ENCODE results near the gene TENM4. TPM values are rescaled to one million over a fixed set of nuclear protein-coding genes. Genes with fewer than 3 reads are reported as not detected.
"Not testable (repeated sequence)": the region's sequence is repeated elsewhere in the genome, so short reads cannot be mapped to it uniquely, and the experiment has no call there.

TENM4 gene
- total RNA-seq, 1 donor from 2014 or later, result 2.9 TPM

DNA sequence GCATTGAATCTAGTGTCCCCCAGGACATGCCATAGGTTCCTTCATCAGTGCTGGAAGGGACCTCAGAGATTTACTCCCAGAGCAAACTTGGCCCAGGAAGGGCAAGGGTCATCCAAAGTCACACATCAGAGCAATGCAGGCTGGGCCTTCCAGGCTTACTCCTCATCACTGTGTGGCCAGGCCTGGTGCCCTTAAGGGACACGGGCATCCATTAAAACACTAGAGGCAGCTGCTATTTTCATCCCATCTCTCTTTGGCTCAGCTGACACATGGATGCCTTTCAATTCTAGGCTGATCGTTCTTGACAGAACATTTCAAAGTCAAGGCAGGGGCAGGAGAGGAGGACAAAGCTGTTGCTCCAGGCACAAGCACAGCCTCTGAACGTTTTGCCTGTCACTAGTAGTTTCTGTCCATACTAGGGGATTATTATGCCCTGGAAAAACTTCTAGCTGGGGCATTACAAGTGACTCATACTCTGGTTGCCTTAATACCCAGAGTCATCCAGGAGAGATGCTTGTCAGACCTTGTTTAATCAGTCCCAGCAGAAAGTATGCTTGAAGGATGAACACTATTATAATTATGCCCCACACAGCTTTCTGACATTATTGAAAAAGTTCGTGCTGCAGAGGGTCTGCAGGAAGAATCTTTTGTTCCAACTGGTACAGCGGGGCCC is 240.3 kb downstream of the TENM4 start:
- no peak for DNase-seq

DNA sequence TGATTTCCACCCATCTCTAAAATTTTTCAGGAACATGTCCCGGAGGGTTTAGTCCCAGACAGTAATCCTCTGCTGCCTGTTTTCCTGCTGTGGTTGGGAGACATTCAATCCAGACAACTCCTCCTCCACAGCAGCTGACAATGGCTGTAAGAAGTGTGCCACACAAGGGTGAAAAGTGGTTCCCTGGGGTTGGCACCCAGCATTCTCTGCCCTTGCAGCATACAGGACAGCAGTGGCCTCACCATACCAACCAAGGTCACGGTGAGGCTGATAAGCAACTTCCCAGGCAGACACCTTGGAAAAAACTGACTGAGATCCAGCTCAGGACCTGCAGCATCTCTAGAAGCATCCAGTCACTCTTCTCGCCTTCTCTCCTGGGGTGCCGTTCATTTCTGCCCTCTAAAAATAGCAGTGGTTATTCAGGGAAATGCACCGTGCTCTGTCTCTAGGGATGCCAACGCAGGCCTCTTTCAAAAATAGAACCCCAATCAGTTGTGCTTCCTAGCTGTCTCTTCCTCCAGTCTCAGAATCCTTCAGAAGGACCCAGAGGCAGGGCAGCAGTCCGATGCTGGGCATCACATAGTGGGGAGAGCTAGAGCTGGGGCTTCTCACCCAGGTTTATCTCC is 241.0 kb downstream of the TENM4 start:
- no peak for DNase-seq

DNA sequence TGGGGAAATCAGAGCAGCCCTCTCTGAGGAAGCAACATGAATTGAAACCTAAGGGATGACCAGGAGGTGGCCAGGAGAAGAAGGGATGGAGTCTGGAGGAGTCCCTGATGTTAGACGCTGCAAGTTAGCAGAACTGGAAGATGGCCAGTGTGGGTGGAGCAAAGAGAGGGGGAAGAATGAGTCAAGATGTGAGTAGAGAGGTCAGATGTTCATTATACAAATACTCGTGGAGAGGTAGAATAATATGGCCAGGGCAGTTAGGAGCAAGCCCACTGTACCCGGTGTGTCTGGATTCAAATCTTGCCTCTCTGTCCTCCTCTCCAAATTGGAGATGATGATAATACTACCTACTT is 242.0 kb downstream of the TENM4 start:
- no peak for DNase-seq

- no peak for DNase-seq
These were observed 242.5 kb downstream of the TENM4 start for GRCh38 chr11:79198203-79198897.

- no peak for DNase-seq
These were observed 243.9 kb downstream of the TENM4 start for GRCh38 chr11:79196950-79197349.

- no peak for DNase-seq
These were observed 245.6 kb downstream of the TENM4 start for GRCh38 chr11:79195209-79195608.

- no peak for DNase-seq
These were observed 247.0 kb downstream of the TENM4 start for GRCh38 chr11:79193663-79194310.

GRCh38 chr11:79192836-79193235 is 248.0 kb downstream of the TENM4 start:
- DNase-seq, result no peak

DNA sequence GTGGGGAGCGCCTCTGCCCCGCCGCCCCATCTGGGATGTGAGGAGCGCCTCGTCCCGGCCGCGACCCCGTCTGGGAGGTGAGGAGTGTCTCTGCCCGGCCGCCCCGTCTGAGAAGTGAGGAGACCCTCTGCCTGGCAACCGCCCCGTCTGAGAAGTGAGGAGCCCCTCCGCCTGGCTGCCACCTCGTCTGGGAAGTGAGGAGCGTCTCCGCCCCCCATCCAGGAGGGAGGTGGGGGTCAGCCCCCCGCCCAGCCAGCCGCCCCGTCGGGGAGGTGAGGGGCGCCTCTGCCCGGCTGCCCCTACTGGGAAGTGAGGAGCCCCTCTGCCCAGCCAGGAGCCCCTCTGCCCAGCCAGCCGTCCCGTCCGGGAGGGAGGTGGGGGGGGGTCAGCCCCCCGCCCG is 249.1 kb downstream of the TENM4 start:
- DNase-seq, result not testable (repeated sequence)

- not testable (repeated sequence) for DNase-seq
These were observed 250.3 kb downstream of the TENM4 start for GRCh38 chr11:79190553-79190952.

DNA sequence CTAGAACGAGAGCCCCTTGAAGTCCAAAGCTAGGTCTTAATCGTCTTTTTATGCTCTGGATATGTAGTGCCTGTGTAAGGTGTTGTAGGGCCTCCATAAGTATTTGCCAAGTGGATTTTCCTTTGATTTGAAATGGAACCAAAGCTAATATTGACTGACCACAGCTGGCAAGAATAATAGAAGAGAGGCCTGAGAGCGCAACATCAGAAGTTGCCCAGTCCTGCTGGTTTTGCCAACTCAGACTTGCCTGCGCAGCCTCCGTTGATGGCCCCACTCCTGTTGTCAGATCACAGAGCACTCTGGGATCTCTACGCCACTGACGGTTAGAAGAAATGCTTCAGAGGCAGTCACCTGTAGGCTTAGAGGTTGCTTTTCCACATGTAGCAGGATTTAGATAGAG is 251.2 kb downstream of the TENM4 start:
- DNase-seq, result no peak

- no peak for DNase-seq
These were observed 251.8 kb downstream of the TENM4 start for GRCh38 chr11:79189055-79189454.

DNA sequence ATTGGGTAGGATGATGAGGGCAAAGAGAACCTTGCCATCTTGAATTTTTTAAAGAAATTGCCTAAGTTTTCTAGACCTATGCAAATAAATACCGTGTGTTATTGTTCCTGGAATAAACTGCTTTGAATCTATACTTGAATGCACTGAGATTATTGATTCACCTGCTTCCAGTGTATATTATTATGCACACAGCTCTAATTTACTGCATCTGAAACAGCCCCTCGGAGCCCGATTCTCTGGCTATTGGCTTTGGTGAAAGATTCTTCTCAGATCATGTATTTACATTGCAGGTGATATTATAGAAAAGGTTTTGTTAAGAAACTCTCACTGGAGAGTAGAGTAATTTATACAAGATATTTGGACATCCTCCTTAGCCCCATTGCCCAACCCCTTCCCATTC is 254.2 kb downstream of the TENM4 start:
- DNase-seq, result no peak

- no peak for DNase-seq
These were observed 255.5 kb downstream of the TENM4 start for GRCh38 chr11:79185351-79185750.

DNA sequence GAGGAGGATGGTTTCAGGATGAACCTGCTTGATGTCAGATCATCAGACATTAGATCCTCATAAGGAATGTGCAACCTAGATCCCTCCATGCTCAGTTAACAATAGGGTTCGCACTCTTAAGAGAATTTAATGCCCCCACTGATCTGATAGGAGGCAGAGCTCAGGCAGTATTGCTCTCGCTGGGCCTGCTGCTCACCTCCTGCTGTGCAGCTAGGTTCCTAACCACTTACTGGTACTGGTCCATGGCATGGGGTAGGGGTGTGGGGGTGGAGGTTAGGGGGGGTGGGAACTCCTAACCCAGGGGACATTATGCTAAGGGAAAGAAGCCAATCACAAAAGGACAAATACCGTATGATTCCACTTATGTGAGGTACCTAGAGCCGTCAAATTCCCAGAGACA is 256.5 kb downstream of the TENM4 start:
- no peak for DNase-seq

GRCh38 chr11:79182794-79183193 is 258.0 kb downstream of the TENM4 start:
- no peak for DNase-seq

GRCh38 chr11:79179087-79179486 is 261.7 kb downstream of the TENM4 start:
- no peak for DNase-seq

GRCh38 chr11:79174045-79175008 is 266.5 kb downstream of the TENM4 start:
- DNase-seq, result no peak

GRCh38 chr11:79173615-79174014 is 267.2 kb downstream of the TENM4 start:
- DNase-seq, result no peak

DNA sequence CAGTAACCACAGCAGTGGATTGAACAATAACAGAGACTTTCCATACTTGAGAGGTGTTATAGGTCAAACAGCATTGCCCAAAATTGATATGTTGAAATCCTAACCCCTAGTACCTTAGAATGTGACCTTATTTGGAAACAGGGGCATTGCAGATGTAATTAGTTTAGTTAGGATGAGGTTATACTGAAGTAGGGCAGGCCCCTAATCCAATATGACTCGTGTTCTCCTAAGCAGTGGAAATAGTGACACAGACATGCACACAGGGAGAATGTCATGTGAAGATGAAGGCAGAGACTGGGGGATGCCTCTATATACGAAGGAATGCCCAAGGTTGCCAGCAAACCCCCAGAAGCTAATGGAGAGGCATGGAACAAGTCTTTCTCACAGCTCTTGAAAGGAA is 270.5 kb downstream of the TENM4 start:
- no peak for DNase-seq

GRCh38 chr11:79168530-79169110 is 272.2 kb downstream of the TENM4 start:
- DNase-seq, result no peak

All from dermis blood vessel endothelial cell (primary cell).